Hypothalamus (tissue), 51 donors: ENCODE data around the gene TGFBR2.

Experiments
- DNase-seq, 51 donors: peaks; one replicate each; lab custom pipeline; 2025; lab: John Stamatoyannopoulos, UW

TGFBR2 gene

GRCh38 chr3:30741889-30742288 lies 135.5 kb downstream of the TGFBR2 start:
- DNase-seq, result no peak

- no peak for DNase-seq
These were observed 136.6 kb downstream of the TGFBR2 start for GRCh38 chr3:30742796-30743619.
